Activated T-cell treated with anti-CD3 and anti-CD28 coated beads for 48 hours (primary cell): ENCODE data around the gene ZC3H7B.

ENCODE experiments used
- DNase-seq: peaks from one replicate; pipeline ENCODE4 v3.0.0-alpha.2; 2020; ENCODE audit warnings: low read depth

The ZC3H7B gene

DNA sequence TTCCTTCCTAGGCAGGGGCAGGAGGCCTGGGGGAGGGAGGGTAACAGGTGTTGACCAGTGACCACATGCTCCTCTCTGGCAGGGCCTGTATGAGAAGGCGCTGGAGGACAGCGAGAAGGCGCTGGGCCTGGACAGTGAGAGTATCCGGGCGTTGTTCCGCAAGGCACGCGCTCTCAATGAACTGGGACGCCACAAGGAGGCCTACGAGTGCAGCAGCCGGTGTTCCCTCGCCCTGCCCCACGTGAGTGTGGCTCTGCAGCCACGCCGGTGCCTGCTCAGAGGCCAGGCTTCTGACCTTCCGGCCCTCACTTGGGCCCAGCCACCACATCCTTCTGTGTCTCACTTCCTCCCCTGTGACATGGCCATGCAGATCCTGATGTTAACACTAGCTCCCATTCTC is 25.8 kb downstream of the ZC3H7B start:
- no peak for DNase-seq

- DNase-seq = no peak
Measured at GRCh38 chr22:41330169-41330568, 28.8 kb downstream of the ZC3H7B start.

GRCh38 chr22:41332217-41332939 is 31.1 kb downstream of the ZC3H7B start:
- no peak for DNase-seq

DNA sequence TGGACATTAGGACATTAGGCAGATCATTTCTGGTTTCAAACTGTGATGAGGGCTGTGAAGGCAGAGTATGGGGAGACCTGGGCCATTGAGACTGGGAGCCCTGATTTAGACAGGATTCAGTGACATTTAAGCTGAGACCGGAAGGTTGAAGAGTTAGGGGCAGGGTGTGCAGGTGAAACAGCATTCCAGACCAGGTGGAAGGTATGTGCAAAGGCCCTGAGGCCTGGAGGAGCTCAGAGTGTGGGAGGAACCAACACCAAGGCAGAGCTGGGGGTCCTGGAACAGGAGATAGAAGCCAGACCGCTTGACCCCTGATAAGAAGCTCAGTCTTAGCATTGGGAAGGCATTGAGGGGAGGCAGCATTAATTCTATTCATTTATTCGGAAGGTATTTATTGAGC is 32.5 kb downstream of the ZC3H7B start:
- no peak for DNase-seq

DNA sequence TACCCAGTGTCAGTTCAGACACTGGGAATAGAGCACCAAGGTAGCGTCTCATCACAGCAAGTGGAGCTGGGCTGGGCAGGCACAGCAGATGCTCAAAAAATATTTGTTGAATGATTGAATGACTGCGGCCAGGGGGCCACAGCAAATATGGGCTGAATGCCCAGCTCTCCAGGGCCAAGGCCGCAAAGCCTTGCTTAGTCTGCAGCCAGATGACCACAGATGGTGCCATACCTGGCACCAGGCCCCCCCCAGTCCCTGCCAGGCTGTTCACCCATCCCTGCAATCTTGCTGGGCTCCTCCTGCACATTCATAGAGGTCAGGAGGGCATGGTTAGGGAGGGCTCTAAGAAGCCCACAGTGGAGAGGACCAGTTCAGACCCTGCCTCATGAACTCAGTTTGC is 32.9 kb downstream of the ZC3H7B start:
- no peak for DNase-seq

DNA sequence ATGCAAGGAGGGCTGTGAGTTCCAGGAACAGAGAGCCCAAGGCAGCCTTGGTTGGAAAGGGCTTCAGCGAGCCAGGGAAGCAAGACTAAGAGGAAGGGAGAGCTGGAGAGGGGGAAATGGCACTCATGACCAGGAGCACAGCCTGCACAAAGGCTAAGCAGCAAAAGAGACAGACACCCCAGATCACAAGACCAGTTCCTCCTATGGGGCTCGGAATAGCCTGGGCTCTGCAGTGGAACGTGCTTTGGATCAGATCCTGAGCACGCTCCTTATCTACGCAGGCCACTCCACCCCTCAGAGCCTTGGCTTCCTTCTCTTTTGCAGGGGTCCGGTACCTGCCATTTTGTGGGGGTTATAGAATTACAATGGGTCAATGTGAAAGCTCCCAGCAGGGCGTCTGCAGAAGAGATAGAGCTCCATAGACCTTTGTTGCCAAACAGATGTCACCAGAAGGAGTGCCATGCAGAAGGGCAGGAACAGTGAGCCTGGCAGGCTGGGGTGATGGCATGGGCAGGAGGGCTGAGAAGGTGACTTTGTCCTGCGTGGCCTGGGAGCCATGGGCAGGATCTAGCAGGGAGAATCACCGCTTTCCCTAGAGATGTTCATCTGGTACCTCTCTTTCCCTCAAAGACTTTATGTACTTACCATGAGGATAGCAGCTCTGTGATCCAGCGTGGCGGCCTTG is 33.8 kb downstream of the ZC3H7B start:
- no peak for DNase-seq

GRCh38 chr22:41338614-41339212 is 37.4 kb downstream of the ZC3H7B start:
- DNase-seq = no peak

DNA sequence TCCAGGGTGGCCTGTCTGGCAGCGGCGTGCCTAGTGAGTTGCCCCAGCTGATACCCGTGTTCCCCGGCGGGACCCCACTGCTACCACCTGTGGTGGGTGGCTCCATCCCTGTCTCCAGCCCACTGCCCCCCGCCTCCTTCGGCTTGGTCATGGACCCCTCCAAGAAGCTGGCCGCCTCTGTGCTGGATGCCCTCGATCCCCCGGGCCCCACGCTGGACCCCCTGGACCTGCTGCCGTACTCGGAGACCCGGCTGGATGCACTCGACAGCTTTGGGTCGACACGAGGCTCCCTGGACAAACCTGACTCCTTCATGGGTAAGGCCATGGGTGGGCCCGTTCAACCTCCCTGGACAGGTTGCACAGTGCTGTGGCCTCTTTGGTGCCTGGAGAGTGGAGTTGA is 38.5 kb downstream of the ZC3H7B start:
- DNase-seq = no peak

DNA sequence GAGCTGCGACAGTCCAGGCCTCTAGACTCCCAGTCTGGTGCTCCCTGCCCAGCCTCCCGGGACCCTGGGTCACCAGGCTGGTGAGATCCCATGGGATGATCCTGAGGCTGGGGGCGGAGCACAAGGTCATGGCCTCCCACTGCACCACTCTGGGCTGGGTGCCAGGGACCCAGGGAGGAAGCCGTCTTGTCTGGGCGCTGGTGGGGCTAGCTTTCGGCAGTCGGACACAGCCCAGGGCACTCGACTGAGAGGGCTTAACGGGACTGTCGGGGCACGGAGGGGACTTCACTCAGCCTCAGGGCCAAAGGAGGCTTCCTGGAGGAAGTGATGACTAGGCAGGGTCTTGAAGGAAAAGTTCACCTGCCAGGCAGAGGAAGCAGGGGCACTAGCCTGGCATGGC is 39.0 kb downstream of the ZC3H7B start:
- DNase-seq = no peak

- DNase-seq = no peak
Measured at GRCh38 chr22:41341012-41341411, 39.7 kb downstream of the ZC3H7B start.

DNA sequence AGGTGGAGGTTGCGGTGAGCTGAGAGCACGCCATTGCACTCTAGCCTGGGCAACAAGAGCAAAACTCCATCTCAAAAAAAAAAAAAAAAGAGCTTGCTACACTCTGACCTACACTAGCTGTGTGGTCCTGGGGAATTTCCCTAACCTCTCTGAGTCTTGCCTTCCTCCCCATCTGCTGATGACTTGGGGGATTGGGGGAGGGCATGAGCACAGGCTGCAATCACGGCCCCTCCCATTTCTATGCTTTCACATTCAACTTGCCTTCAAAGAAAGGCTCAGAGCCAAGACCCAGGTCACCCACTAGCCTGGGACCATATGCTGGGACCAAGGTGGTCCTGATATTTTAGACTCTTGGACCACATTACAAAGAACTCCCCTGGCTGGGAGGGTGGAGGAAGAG is 40.7 kb downstream of the ZC3H7B start:
- DNase-seq = no peak

GRCh38 chr22:41343300-41343699 is 42.0 kb downstream of the ZC3H7B start:
- DNase-seq = no peak

DNA sequence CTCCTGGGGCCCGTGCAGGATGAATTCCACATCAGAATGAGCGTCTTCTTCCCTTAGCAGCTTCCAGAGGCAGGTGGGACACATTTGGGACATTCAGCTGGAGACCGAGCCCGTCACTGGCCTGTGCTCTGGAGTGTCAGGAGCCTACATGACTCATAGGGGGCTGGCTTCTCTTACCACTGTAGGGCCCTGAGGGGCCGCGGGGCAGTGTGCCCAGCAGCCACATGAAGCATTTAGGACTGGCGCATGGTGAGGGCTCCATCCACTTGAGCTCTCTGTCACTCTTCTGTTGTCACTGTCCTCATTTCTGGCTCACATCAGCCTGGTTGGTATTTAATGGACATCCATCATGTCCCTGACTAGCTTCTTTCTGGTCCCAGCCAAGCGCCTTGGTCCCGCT is 42.4 kb downstream of the ZC3H7B start:
- no peak for DNase-seq

DNA sequence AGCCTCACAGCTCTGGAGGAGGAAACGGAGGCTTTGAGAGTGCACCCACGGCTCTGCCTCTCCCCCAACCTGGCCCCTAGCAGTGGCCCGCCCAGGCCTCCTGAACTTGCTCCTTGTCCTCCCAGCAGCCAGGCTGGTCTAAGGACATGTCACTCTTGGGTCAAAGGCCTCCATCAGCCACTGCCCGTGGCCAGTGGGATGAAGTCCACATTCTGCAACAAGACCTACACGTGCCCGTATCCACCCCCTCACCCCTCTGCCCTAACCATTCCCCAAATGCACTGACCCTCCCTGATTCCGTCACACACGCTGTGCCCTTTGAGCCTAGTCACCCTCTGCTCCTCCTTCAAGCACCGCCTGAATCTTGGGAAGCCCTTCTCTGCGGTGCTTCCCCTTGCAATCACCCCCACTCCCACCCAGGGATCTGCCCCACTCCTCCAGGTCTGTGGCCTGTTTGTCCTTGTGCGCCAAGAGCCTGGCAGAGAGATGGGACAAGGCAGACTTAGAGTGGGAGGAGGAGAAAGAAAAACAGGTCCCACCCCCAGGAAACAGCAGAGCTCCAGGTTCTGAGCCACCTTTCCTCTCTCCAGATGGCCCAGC is 43.0 kb downstream of the ZC3H7B start:
- no peak for DNase-seq

DNA sequence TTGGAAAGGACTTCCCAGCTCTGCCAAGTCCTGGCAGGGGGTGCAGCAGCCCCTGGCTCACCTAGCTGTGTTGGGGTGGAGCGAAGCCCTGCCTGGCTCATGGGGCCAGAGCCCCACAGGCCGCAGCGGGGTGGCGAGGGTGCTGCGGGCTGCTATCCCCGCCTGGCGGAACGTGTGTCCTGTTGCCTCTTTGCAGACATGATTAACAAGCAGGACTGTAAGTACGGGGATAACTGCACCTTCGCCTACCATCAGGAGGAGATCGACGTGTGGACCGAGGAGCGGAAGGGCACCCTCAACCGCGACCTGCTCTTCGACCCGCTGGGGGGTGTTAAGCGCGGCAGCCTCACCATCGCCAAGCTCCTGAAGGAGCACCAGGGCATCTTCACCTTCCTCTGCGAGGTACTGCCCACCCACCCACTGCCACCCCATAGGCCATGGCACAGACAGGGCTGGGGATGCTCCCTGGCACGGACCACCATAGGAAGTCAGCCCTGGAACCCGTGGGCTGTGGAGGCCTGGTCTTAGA is 44.5 kb downstream of the ZC3H7B start:
- no peak for DNase-seq

DNA sequence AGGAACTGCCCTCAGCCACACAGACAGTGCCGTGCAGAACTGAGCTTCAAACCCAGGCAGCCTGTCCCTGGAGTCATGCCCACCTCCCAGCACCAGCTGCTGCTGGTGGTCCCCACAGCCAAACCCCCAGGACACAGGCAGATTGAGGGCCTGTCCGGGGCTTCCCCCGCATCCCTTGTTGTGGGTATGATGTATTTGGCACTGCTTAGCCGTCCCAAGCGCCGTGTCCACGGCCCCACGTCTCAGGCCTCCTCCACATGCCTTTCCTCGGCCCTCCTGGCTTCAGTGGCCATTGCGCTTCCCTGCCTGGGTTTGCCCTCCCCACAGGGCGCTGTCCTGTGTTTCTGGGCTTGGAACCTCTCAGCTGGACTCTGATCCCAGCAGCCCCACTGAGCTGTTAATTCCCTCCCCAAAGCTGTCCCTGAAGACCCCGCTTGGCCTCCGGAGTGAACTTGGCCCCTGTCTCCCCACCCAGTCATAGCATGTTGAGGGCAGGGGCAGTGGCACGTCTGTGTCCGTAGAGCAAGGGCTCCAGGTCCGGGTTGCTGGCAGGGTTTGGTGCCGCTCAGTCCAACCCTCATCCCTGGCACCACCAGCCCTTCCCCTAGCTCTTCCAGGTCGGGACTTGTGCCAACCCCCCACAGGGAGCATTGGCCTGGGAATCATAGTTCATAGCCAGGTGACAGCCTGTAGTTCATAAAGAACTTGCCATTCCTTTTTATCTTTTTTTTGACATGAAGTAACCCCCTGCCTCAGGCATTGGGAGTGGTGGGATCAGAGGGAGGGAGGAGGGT is 45.9 kb downstream of the ZC3H7B start:
- no peak for DNase-seq

DNA sequence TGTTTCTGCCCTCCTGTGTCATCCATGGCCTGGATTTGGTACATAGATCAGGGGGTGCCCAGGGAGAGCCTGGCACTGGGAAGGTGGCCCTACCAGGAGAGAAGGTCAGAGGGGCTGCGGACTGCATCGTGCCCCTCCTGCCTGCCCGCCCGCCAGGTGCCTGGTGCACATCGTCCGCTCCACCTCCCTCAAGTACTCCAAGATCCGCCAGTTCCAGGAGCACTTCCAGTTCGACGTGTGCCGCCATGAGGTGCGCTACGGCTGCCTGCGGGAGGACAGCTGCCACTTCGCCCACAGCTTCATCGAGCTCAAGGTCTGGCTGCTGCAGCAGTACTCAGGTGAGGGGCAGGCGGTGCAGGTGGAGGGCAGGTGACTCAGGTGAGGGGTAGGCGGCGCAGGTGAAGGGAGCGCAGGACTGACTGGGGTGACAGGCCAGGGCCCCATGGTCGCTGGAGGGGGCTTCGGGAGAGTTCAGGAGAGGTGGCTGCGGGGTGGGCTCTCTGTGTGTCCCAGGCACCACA is 47.7 kb downstream of the ZC3H7B start:
- no peak for DNase-seq

DNA sequence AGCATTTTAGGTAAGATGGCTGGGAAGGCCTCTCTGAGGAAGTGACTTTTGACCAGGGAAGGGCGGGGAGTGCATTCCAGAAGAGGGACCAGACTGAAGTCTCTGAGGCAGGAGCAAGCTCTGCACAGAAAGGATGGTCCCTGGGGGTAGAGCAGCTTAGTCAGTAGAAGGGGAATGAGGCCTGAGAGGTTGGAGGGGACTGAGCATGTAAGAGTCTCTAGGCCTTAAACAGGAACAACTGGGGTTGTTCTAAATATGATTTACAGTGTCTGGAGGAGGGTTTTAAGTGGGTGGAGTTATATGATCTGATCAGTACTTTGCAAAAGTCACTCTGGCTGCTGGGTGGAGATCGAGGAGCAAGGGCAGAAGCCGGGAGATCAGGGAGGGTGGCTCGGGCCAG is 48.8 kb downstream of the ZC3H7B start:
- no peak for DNase-seq

- no peak for DNase-seq
Measured at GRCh38 chr22:41351011-41351410, 49.7 kb downstream of the ZC3H7B start.

- no peak for DNase-seq
Measured at GRCh38 chr22:41352058-41352457, 50.7 kb downstream of the ZC3H7B start.

- no peak for DNase-seq
Measured at GRCh38 chr22:41353862-41354575, 52.7 kb downstream of the ZC3H7B start.
